ENCODE results near the gene TM9SF2. TPM values are rescaled to one million over a fixed set of nuclear protein-coding genes. Genes with fewer than 3 reads are reported as not detected.

TM9SF2 gene
- total RNA-seq, 1 experiment from 2014 or later: 84.0 TPM

DNA sequence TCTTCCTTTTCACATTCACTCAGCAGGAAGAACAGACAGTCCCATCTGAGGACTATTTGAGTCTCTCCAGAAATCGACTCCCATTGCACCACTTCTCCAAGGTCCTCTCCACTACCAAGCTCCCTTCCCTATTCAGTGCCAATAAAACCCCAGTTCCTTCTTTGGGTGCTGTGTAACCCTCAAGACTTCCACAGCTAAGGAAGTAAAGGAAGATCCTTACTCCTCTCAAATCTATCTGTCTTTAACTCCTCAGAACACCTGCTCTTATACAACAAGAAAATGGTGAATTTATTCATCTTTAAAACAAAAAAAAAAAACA is 29.2 kb upstream of the TM9SF2 start (continued):
- no peak for TF ChIP-seq ZNF121 (CRISPR knock-in tag; IDR thresholded peaks at IDR 0.05)
- no peak for TF ChIP-seq ZNF317 (CRISPR knock-in tag; IDR thresholded peaks at IDR 0.05; ENCODE audit: borderline replicate concordance, low read depth)
- TF ChIP-seq TEAD4 (CRISPR knock-in tag; IDR thresholded peaks at IDR 0.05): no peak
- TF ChIP-seq MYBL2 (CRISPR knock-in tag; IDR thresholded peaks at IDR 0.05): no peak
- TF ChIP-seq EMX1 (CRISPR knock-in tag; IDR thresholded peaks at IDR 0.05): no peak
- TF ChIP-seq ZMAT4 (CRISPR knock-in tag; IDR thresholded peaks at IDR 0.05): no peak

DNA sequence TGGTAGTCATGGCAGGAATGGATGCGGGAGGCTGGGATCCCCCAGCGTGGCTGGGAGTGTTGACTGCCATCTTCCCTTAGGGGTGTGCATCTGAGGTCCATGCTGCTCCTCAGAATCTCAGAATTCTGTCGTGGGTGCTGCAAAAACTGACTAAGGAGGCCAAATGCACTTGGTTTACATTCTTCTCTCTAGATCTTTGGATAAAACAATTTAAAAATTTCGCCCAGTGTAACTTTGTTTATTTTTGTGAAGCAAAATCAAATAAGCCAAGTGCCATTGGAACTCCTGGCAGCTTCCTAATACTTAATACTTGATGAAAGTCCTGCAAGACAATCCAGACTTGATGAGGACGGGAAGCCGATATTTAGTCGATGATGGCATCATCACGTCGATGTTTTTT is 27.8 kb upstream of the TM9SF2 start:
- ChIA-PET CTCF (no interaction called here), POLR2A (no interaction called here)
- Mint-ChIP-seq H3K9me3 (no peaks in the 10 kb centered on the region), H3K27me3 (ENCODE audit: low read depth) (no peaks in the 10 kb centered on the region), H3K36me3 (no peaks in the 10 kb centered on the region), H3K4me1 (peaks cover 35% of the 10 kb centered on the region), H3K27ac (no peak overlapping the region), H3K4me3 (no peak overlapping the region)
- DNase-seq (ENCODE audit: low spot score) (no peak), ATAC-seq (no peak)
- no peak for TF ChIP-seq E2F5 (CRISPR knock-in tag; IDR thresholded peaks at IDR 0.05)
- no peak for TF ChIP-seq SMAD3 (CRISPR knock-in tag; IDR thresholded peaks at IDR 0.05; ENCODE audit: borderline replicate concordance)
- TF ChIP-seq IRF2 (CRISPR knock-in tag; IDR thresholded peaks at IDR 0.05; ENCODE audit: borderline replicate concordance, low read depth): no peak
- TF ChIP-seq, protein P1, sequence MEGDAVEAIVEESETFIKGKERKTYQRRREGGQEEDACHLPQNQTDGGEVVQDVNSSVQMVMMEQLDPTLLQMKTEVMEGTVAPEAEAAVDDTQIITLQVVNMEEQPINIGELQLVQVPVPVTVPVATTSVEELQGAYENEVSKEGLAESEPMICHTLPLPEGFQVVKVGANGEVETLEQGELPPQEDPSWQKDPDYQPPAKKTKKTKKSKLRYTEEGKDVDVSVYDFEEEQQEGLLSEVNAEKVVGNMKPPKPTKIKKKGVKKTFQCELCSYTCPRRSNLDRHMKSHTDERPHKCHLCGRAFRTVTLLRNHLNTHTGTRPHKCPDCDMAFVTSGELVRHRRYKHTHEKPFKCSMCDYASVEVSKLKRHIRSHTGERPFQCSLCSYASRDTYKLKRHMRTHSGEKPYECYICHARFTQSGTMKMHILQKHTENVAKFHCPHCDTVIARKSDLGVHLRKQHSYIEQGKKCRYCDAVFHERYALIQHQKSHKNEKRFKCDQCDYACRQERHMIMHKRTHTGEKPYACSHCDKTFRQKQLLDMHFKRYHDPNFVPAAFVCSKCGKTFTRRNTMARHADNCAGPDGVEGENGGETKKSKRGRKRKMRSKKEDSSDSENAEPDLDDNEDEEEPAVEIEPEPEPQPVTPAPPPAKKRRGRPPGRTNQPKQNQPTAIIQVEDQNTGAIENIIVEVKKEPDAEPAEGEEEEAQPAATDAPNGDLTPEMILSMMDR (IDR thresholded peaks at IDR 0.05): no peak
- TF ChIP-seq, protein P2, sequence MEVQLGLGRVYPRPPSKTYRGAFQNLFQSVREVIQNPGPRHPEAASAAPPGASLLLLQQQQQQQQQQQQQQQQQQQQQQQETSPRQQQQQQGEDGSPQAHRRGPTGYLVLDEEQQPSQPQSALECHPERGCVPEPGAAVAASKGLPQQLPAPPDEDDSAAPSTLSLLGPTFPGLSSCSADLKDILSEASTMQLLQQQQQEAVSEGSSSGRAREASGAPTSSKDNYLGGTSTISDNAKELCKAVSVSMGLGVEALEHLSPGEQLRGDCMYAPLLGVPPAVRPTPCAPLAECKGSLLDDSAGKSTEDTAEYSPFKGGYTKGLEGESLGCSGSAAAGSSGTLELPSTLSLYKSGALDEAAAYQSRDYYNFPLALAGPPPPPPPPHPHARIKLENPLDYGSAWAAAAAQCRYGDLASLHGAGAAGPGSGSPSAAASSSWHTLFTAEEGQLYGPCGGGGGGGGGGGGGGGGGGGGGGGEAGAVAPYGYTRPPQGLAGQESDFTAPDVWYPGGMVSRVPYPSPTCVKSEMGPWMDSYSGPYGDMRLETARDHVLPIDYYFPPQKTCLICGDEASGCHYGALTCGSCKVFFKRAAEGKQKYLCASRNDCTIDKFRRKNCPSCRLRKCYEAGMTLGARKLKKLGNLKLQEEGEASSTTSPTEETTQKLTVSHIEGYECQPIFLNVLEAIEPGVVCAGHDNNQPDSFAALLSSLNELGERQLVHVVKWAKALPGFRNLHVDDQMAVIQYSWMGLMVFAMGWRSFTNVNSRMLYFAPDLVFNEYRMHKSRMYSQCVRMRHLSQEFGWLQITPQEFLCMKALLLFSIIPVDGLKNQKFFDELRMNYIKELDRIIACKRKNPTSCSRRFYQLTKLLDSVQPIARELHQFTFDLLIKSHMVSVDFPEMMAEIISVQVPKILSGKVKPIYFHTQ (CRISPR knock-in tag; IDR thresholded peaks at IDR 0.05): no peak
- TF ChIP-seq ELF4 (CRISPR knock-in tag; IDR thresholded peaks at IDR 0.05; ENCODE audit: low read depth): no peak
- no peak for TF ChIP-seq ZNF263 (CRISPR knock-in tag; IDR thresholded peaks at IDR 0.05; ENCODE audit: low read depth)
- TF ChIP-seq, protein P3, sequence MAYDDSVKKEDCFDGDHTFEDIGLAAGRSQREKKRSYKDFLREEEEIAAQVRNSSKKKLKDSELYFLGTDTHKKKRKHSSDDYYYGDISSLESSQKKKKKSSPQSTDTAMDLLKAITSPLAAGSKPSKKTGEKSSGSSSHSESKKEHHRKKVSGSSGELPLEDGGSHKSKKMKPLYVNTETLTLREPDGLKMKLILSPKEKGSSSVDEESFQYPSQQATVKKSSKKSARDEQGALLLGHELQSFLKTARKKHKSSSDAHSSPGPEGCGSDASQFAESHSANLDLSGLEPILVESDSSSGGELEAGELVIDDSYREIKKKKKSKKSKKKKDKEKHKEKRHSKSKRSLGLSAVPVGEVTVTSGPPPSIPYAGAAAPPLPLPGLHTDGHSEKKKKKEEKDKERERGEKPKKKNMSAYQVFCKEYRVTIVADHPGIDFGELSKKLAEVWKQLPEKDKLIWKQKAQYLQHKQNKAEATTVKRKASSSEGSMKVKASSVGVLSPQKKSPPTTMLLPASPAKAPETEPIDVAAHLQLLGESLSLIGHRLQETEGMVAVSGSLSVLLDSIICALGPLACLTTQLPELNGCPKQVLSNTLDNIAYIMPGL (CRISPR knock-in tag; IDR thresholded peaks at IDR 0.05): no peak
- TF ChIP-seq, protein P4, sequence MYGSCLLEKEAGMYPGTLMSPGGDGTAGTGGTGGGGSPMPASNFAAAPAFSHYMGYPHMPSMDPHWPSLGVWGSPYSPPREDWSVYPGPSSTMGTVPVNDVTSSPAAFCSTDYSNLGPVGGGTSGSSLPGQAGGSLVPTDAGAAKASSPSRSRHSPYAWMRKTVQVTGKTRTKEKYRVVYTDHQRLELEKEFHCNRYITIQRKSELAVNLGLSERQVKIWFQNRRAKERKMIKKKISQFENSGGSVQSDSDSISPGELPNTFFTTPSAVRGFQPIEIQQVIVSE (CRISPR knock-in tag; IDR thresholded peaks at IDR 0.05; ENCODE audit: borderline replicate concordance): no peak
- TF ChIP-seq FOXK1 (CRISPR knock-in tag; IDR thresholded peaks at IDR 0.05): no peak
- TF ChIP-seq ESRRA (CRISPR knock-in tag; IDR thresholded peaks at IDR 0.05; ENCODE audit: borderline replicate concordance): no peak

All from WTC11 (cell line).